ENCODE results near the gene NR2E3.

- TF ChIP-seq, protein P1, sequence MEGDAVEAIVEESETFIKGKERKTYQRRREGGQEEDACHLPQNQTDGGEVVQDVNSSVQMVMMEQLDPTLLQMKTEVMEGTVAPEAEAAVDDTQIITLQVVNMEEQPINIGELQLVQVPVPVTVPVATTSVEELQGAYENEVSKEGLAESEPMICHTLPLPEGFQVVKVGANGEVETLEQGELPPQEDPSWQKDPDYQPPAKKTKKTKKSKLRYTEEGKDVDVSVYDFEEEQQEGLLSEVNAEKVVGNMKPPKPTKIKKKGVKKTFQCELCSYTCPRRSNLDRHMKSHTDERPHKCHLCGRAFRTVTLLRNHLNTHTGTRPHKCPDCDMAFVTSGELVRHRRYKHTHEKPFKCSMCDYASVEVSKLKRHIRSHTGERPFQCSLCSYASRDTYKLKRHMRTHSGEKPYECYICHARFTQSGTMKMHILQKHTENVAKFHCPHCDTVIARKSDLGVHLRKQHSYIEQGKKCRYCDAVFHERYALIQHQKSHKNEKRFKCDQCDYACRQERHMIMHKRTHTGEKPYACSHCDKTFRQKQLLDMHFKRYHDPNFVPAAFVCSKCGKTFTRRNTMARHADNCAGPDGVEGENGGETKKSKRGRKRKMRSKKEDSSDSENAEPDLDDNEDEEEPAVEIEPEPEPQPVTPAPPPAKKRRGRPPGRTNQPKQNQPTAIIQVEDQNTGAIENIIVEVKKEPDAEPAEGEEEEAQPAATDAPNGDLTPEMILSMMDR (IDR thresholded peaks at IDR 0.05), result no peak
- TF ChIP-seq POLR2A (IDR thresholded peaks at IDR 0.05), result no peak
Measured at GRCh38 chr15:71844916-71845315, 34.6 kb downstream of the NR2E3 start.

Measured in heart left ventricle (tissue), 13 donors.